Stimulated activated CD8-positive, alpha-beta memory T cell treated with anti-CD3 and anti-CD28 coated beads, Interleukin-12 subunit alpha, Interleukin-12 subunit beta, amount 100 ng/mL, for 1 hour (primary cell): ENCODE results near the gene EIF5AL1.
"Not testable (repeated sequence)": the region's sequence is repeated elsewhere in the genome, so short reads cannot be mapped to it uniquely, and the experiment has no call there.

Experiments
- DNase-seq: peaks from one replicate; pipeline ENCODE4 v3.0.0-alpha.2; 2020; ENCODE audit warnings: low read depth

EIF5AL1 gene

DNA sequence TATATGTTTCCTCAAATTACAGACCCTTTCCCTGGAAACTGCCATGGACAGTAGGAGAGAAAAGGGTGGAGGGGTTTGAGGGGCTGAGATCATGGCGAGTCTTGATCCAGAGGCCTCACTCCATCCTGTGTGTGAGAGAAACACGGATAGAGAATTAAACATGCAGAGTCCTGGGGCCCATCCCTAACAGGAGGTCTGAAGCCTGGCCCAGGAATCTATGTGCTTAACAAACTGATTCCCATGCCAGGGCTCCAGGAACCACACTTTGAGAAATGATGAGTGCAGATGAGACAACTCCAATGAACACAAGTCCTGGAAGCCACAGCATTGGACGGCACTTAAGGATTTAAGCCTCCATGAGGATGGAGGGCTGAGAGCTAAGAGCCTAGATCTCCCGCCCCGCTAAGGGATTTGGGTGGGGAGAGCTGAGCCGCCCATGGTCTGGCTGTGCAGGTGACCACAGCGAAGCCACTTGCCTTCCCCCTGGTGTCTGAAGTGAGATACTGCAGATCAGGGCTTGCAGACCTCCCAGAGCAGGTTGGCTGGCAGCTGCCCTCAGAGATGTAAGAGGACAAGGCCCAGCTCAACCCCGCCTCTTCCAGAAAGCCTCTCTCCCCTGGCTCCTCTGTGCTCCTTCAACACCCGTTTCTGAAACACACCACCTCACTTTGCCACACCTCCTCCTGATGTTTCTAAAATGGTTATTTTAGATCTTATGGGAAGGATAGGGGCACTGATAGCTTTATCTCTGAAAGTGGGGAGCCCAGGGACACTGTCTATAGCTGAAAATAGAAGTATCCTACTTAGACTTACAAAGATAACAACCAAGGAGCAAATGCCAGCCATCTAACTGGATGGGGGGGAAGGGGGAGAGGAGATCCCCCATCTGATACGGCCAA lies 24.8 kb upstream of the EIF5AL1 start:
- peak; percentile 3 for DNase-seq

DNA sequence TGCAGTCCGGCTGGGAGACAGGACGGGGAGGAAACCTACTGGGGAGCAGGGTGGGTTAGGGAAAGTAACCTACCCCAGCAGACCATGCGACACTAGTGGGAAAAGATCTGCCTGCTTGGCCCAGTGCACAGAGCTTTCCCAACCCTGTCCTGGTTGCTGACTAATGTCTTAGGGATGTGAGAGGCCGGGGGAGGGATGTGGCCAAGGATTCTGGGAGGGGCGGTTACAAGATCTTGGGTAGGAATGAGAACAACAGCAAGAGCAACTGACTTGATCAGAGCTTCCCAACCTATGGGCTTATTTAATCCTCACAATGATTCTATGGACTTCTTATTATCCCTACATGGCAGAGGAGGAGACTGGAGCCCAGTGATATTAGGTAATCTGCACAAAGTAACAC lies 24.0 kb upstream of the EIF5AL1 start:
- DNase-seq = no peak

DNA sequence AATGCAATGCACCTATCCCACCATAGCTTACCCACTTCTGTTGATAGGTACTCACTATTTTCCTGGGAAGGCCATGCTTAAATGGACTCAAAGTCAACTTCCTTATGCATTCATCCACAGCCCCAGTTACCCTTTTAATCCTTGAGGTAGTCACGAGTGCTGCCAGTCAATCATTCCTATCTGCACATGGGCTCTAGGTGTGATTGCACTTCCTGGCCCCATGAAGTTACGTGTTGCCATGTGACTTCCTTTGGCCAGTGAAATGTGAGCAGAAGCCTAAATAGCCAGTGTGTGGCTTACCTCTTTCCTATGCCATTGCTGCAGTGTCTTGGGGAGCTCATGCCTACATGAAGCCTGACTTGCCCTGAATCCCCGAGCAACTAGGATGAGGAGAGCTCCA lies 23.5 kb upstream of the EIF5AL1 start:
- DNase-seq = no peak

DNA sequence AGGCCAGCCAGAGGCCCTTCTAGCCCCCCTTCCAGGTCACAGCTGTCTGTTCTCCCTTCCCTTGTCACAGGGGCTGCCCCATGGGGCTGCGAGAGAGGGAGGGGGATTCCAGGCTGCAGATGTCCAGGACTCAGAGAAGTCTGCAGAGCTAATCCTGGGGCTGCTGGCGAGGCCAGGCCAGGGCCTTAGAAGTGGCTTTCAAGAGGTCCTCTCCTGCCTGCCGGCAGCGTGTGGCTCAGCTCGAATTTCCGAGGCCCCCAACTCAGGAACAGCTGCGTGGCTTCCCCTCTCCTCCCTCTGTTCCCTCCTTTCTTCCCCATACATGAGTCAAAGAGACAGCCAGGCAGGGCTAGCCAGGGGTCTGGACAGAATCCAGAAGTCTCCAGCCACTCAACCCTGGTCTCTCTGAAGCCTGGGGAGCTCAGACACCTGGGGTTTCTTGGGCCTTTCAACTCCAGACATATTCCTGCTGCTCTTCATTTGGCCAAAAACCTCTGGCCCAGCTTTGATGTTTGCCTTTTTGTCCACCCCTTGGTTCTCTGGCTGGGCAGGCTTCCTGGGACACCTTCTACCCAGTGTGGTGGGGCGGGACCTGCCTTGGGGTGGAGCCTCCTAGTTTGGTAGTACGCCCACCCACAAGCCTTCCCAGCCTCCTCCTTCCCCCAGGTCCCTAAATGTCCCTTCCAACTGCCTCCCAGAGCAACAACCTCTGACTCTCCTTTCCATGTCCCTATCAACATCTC lies 21.8 kb upstream of the EIF5AL1 start:
- no peak for DNase-seq

DNA sequence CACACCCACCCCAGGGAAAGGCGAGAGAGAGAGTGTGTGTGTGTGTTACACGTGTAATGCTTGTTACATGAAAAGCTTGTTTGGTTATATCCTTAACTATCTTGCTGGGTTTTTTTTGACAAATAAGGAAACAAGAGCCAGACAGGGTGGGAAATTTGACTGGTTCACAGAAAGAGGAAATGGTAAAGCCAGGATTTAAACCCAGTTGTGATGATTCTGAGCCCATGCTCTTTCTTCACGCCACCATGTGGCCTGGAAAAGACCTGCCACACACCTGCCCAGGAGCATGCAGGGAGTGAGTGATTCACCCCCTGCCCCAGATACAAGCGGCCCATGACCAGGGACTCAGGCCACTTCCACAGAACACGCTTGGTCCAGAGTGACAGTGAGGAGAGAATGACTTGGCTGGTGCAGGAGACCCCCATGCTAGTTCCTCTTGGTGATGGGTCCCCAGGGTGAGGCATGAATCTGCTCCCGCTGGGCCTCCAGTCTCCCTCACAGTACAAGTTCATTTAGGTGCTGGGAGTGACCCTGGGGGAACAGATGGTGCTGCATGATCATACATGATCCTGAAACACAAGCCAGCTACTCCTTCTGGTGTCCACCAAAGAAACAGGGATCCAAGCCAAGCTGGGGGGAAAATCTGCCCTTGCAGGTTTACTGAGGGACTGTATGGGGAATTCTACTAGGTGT lies 21.0 kb upstream of the EIF5AL1 start:
- DNase-seq = no peak

DNA sequence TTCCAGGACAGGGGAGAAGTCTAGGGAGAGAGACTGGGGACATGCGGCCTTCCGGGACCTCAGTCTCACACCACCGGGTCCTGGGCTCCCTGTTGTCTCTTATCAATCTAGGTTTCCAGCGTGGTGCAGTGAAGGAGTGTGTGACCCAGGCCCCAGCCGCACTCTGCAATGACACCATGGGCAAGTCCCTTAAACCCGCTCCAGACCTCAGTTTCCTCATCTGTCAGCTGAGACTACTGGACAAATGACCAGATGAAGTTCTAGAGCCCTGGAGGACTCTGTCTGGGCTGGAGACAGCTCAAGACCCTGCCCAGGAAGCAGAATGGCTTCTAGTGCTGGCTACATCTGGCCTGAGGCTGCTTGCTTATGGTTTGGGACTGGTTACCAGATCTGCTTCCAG lies 20.1 kb upstream of the EIF5AL1 start:
- no peak for DNase-seq

DNA sequence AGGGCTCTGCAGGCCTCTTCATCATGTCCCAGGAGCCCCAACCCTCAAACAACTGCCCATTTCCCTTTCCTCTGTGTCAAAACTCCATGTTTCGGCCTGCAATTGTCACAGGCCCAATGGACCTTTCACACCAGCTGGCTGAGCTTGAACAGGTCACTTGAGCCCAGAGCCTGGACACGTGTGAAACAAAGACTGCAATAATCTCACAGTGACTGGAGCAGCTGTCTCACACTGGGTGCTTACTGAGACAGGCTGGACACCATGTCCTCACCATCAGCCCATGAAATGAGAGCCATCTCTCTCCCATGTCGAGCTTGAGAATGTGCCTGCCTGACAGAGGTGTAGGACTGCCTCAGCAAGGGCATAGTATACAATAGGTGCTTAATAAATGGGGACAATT lies 19.5 kb upstream of the EIF5AL1 start:
- no peak for DNase-seq

DNA sequence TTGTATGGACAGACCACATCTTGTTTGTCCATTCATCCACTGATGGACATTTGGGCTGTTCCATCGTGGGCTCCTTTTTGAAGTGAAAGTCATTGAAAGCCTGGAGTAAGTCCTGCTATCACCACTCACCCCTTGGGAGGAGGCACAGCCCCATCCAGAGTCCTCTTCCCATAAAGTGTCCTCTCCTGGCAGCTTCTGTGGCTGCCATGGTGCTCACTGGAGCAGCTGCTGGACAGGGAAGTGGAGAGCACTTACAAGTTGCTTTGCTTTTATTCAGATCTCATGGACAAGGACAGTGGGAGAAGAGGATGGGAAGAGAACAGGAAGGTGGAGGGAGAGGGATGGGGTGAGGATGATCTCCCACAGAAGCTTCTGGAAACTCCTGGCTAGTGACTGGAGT lies 18.5 kb upstream of the EIF5AL1 start:
- DNase-seq = no peak

DNA sequence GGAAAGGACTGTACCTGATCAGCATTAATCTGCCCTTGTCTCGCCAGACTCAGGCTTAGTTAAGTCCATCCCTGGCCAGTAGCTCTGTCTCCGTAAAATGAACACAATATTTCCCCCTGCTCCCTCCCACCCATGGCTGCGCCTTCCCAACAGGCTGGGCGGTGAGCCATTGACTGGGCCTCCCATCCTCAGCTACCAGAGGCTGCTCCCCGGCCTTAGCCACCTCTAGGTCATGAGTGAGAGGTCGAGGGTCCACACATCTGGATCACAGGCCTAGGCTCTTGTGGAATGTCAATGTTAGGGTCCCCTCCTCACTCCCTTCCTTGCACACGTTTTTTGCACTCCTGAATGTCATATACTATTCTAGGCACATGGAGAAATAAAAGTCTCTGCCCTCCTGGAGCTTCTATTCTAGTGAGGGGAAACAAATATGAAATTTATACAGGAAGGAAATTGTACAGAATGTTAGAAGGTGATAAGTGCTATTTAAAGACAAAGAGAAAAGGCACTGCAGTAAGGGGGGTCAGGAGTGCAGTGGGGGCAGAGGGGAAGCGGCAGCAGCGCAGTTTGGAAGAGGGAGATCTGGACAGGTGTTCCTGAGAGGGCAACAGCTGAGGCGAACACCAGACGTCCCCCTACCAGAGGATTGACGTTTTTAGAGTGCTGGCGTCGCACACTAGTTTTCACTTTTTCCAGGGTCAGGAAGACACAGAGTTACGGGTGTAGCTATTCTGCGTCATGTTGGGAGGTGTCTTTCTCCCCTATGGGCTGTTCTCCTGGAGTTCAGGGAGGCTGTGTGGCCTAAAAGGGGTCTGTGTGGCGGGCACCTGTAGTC lies 17.2 kb upstream of the EIF5AL1 start:
- DNase-seq = no peak

DNA sequence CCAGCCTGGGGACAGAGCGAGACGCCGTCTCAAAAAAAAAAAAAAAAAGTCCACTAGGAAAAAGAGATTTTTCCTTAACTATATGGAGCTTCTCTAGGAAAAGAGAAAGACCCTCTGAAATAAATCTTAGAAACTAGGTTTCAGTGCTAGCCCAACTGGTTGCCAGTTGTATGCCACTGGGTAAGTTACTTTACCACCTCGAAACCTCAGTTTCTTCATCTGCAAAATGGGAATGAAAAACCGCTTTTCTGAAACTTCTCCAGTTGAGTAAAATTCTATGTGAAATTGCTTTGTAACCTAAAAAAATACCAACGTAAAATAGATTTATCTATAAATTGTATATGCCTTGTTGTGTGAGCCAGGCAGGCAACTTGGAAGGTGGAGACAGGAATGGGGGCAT lies 16.5 kb upstream of the EIF5AL1 start:
- DNase-seq = no peak

DNA sequence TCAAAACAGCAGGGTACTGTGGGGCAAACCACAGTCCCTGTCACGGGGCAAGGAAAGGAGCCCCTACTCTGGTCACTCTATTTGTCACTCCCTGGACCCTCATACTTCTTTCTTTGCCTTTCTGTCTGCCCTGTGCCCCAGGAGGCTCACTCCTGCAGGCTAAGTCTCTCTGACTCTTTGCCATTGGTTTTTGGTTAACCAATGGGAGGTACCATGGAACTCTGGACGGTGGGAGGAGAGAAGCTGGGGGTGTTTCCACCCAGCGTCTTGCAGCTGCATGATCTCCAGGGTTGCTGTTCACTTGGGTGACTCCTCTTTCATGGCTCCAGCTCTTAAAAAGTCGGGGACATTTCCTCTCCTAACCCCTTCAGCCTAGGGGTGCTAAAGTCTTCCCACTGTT lies 15.4 kb upstream of the EIF5AL1 start:
- DNase-seq = no peak

DNA sequence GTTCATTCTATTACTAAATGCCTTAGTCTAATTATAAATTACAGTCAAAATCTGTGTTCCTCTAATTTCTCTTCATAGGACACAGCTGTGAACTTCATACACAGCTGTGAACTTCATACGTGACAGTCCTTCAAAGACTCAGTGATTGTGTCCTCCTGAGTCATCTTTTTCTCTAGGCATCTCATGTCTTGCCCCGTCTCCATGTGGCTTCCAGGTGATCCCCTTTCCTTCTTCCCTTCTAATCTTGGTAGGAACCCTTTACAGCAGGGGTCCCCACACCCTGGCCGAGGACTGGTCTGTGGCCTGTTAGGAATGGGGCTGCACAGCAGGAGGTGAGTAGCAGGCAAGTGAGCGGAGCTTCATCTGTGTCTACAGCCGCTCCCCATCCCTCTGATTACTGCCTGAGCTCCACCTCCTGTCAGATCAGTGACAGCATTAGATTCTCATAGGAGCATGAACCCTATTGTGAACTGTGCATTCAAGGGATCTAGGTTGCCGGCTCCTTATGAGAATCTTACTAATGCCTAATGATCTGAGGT lies 14.0 kb upstream of the EIF5AL1 start:
- DNase-seq = no peak

DNA sequence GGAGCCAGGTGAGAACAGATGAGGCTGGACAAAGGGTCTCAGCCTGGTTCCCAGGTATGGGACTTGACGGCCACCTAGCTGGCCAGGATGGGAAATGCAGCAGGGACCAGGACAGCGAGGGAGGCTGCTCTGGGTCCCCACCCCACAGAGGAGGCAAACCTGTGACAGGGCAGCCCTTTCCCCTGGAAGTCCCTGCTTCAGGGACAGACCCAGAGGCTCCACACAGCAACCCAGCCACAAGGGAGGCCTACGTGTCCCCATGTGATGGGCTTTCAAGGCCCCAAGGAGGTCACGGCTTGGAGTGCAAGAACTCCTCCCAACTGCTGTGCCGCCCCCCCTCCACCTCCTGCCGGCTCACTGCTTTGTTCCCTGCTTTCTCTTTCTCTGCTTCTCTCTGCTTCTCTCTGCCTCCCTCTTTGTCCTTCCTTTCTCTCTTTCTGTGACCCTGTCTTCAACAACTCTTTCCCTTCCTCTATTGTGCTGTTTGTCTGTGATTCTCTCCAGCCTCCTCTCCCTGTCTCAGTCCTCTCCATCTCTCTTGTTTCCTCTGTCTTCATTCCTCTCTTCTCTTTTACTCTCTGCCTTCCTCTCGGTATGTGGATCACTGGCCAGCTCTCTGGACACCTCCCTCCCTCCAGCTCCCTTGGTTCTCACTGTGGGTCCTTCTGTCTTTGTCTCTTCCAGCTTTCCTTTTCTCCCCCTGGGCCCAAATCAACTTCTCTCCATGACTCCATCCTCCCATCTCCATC lies 9.6 kb upstream of the EIF5AL1 start:
- DNase-seq = no peak

DNA sequence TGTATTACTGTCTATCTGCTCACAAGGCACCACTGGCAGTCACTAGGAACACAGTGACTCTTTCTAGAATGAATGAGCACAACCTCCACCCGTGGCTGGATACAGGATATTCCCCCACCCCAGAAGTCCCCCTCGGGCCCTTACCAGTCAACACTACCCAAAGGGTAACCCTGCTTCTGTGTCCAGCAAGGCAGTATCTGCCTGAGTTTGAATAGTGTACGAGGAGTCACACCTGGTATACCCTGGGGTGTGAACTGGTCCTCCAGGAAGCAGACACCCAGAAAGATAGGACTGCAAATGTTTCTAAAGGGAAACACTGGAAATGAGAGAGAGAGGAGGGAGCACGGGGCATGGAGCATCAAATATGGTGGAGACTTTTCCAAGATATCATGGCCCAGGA lies 8.5 kb upstream of the EIF5AL1 start:
- not testable (repeated sequence) for DNase-seq

DNA sequence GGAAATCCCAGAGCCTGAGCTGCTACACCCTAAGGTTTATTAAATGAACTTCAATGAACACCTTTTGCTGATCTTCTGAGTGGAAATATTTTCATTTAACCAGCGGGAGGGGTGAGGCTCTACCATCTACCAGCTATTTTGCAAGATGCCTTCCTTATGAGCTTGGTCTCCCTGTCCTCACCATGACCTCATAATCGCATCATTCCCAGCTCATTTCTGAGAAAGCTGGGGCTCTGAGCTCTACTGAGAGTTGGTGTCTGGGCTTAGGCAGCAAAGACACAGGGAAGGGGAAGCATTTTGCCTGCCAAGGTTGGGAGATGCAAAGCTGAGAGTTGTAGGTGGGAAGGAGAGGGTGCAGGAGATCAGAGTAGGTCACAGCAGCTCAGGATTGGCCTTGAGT lies 7.8 kb upstream of the EIF5AL1 start:
- DNase-seq = not testable (repeated sequence)

DNA sequence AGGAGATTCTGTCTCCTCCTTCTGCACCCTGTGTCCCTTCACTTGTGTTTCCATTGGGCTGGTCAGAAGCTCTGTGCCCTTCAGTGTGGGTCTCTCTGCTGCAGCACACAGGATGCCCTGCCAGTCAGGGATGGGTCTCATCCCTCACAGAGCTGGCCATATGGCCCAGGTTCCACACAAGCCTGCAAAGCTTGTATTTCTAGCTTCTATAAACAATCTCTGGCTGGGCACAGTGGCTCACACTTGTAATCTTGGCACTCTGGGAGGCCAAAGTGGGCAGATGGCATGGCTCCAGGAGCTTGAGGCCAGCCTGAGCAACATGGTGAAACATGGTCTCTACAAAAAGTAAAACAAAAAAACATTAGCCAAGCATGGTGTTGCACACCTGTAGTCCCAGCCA lies 7.0 kb upstream of the EIF5AL1 start:
- DNase-seq = not testable (repeated sequence)

DNA sequence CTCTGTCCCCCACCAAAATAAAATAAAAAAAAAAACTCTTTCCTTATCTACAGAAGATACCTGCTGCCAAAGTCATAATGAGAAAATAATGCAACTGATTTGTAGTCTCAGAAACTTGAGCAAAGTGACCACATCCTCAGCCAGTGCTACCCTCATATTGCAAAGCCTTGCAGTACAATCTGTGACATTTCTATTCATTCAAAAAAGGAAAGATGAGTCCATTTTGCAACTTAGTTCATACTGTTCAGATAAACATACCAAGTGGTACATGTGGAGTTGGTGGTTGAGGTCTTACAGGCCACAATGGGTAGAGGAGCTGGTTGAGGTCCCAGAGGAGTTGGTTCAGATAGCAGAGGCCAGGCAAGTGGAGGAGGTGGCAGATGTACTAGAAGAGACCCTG lies 6.5 kb upstream of the EIF5AL1 start:
- DNase-seq = no peak

DNA sequence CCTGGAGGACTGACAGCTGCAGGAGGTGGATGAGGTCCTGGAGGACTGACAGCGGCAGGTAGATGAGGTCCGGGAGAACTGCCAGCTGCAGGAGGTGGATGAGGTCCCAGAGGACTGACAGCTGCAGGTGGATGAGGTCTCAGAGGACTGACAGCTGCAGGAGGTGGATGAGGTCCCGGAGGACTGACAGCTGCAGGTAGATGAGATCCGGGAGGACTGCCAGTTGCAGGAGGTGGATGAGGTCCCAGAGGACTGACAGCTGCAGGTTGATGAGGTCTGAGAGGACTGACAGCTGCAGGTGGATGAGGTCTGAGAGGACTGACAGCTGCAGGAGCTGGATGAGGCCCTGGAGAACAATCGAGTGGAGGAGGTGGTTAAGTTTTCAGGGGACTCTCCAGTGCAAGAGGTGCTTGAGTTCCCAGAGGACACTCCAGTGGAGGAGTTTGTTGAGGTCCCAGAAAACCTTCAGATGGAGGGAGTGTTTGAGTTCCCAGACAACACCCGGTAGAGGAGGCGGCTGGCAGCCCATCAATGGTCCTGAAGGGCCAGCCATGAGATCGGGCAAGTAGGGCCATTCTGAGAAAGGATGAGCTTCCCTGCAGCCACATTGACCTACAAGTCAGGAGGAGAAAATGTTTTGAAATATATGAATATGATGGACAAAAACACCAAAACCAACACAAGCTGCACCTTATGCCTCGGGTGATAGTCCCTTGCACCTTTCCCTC lies 4.7 kb upstream of the EIF5AL1 start:
- no peak for DNase-seq

DNA sequence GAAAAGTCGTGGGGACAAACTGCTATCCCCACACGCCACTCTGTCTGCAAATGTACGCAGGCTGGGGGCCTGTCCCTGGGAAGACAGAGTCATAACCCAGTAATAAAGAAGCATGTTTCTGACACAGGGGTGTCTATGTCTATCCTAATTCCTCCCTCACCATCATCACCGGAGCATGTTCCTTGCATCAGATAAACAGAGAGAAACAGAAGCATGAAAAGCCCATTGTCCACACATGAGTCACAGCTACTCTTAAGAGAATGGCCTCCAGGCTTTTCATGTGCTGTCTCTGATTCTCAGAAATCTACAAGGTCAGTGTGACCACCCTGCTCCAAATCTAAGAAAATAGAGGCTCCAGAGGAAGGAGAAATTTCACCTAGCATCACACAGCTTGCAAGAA lies 4.1 kb upstream of the EIF5AL1 start:
- DNase-seq = not testable (repeated sequence)

DNA sequence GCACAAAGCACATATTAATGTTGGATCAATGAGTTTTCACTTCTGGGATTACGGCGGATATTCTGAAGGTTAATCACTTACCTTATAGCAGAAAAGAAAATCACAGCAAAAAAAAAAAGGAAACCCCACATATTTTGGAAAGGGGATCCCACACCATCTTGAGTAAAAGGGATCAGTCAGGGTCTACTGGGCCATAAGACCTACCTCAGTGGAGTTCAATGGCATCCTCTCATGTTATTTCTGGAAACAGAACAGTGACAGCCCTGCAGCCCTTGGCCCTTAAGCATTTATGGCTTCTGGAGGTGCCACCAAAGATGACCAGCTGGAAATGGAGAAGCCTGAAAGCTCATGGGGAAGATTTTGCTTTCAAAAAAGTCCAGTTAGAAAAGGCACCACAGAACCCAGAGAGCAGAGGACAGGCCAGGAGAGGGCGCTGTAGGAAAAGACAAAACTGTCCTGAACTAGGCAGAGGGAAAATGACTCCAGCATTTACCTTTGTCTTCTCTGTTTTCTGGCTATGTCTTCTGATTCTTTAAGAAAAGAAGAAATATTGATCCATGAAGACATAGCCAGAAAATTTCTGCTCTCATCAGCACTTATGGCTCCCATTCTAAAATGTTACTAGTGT lies 2.9 kb upstream of the EIF5AL1 start:
- DNase-seq = not testable (repeated sequence)
